K562 (cell line): ENCODE data around the gene ISG20L2. TPM values are rescaled to one million over a fixed set of nuclear protein-coding genes. Genes with fewer than 3 reads are reported as not detected.

Experiments used
- ATAC-seq: fragments of 200-7000 bp; cut with Tn5 transposase; 3 replicates; pipeline ENCODE4 v1.9.1; 2020; ENCODE audit warnings: moderate library complexity
- BruUV-seq: library from RNA; stranded (reverse); fragments of 400-500 nt; replicated peaks from 2 replicates; lab custom pipeline; 2021; lab: Mats Ljungman, UMichigan
- CTCF ChIA-PET: fragments of 300-600 bp; formaldehyde crosslinking; extraction: SDS; loops from one replicate; lab custom pipeline; 2021; ENCODE audit warnings: low intra/inter-chr PET ratio; lab: Yijun Ruan, JAX
- POLR2A ChIA-PET: fragments of 300-600, 350-650 bp; sonication (Branson Sonifier 250); formaldehyde crosslinking; extraction: SDS; loops from one replicate; lab custom pipeline; 2021; ENCODE audit warnings: antibody characterized with exemption, inconsistent platforms; lab: Yijun Ruan, JAX
- DNase-seq, 4 experiments: peaks; one replicate each; pipeline versions ENCODE4 v3.0.0 to v3.0.0-alpha.2; 2011 to 2018; ENCODE audit warnings: low spot score in 3 of 4, mixed read lengths in 3 of 4; ENCODE audit errors: extremely low read depth in 1 of 4
- FAIRE-seq: peaks from 2 replicates; lab custom pipeline; 2011; peaks lifted over from hg19 to GRCh38; lab: Jason Lieb, UNC
- H2AFZ ChIP-seq: 2 replicates; pipeline ENCODE4 v1.6.0; 2011; ENCODE audit warnings: low read depth, low read length, control low read depth, inconsistent platforms
- H3K27ac ChIP-seq: fragments of 200-600 bp; 3 replicates; pipeline ENCODE4 v1.8.0; 2011; ENCODE audit warnings: low read depth, mild to moderate bottlenecking, control low read depth, inconsistent platforms, low read length, moderate library complexity, mixed read lengths; ENCODE audit errors: extremely low read depth
- H3K27me3 ChIP-seq, 2 experiments: fragments of 300-600 bp in 1 of 2; 2 replicates in 1 of 2; 3 replicates in 1 of 2; pipeline versions ENCODE4 v1.6.0 to v1.8.0; 2011; ENCODE audit warnings: inconsistent platforms in 2 of 2, low read length in 2 of 2, mild to moderate bottlenecking in 1 of 2, mixed read lengths in 1 of 2, moderate library complexity in 1 of 2; ENCODE audit not compliant: control insufficient read depth in 2 of 2, insufficient read depth in 2 of 2
- H3K36me3 ChIP-seq: fragments of 300-600 bp; 3 replicates; pipeline ENCODE4 v1.8.0; 2011; ENCODE audit warnings: mild to moderate bottlenecking, low read length, inconsistent platforms; ENCODE audit not compliant: control insufficient read depth, insufficient read depth
- H3K4me1 ChIP-seq, 2 experiments: fragments of 200-600 bp in 1 of 2; replicated peaks in 1 of 2; 2 replicates in 1 of 2; 3 replicates in 1 of 2; pipeline versions ENCODE4 v1.5.1 to v1.8.0; 2011; ENCODE audit warnings: inconsistent platforms in 2 of 2, low read length in 2 of 2, mild to moderate bottlenecking in 1 of 2, mixed read lengths in 1 of 2, moderate library complexity in 1 of 2; ENCODE audit not compliant: control insufficient read depth in 2 of 2, insufficient read depth in 2 of 2
- H3K4me2 ChIP-seq: 2 replicates; pipeline ENCODE4 v1.6.1; 2011; ENCODE audit warnings: low read length, control low read depth, inconsistent platforms, mixed read lengths; ENCODE audit not compliant: insufficient read depth
- H3K4me3 ChIP-seq: fragments of 200-600 bp; sonication (generic), shearing (Covaris generic); 2 replicates; pipeline ENCODE4 v1.5.1; 2016; ENCODE audit warnings: control low read depth, inconsistent platforms
- H3K79me2 ChIP-seq: fragments of 200-600 bp; 3 replicates; pipeline ENCODE4 v1.8.0; 2011; ENCODE audit warnings: low read length, inconsistent platforms; ENCODE audit not compliant: control insufficient read depth, insufficient read depth
- H3K9ac ChIP-seq, 2 experiments: 2 replicates each; pipeline versions ENCODE4 v1.6.0 to v1.6.1; 2011; ENCODE audit warnings: low read depth in 2 of 2, low read length in 2 of 2, control low read depth in 1 of 2, inconsistent platforms in 1 of 2, mild to moderate bottlenecking in 1 of 2, mixed read lengths in 1 of 2; ENCODE audit not compliant: insufficient read depth in 1 of 2
- H3K9me1 ChIP-seq: one replicate; pipeline ENCODE4 v1.6.0; 2011; ENCODE audit warnings: inconsistent platforms, mild to moderate bottlenecking, low read length, moderate library complexity; ENCODE audit not compliant: control insufficient read depth, insufficient read depth
- H3K9me3 ChIP-seq: replicated peaks from 2 replicates; pipeline ENCODE4 v1.5.1; 2011; ENCODE audit warnings: low read depth, low read length, inconsistent platforms; ENCODE audit not compliant: control insufficient read depth, insufficient read depth
- H4K20me1 ChIP-seq: replicated peaks from 2 replicates; pipeline ENCODE4 v1.6.1; 2011; ENCODE audit warnings: low read length, inconsistent platforms, mixed read lengths; ENCODE audit not compliant: control insufficient read depth, insufficient read depth
- POLR2G ChIP-seq: fragments of 200-400 bp; formaldehyde crosslinking; IDR thresholded peaks from 2 replicates; pipeline ENCODE4 v1.6.1; 2017; ENCODE audit warnings: low read depth, mild to moderate bottlenecking, antibody characterized with exemption, low read length, moderate library complexity
- ZNF354B ChIP-seq: fragments of 250-450 bp; sonication (Bioruptor Pico); IDR thresholded peaks from 2 replicates; pipeline ENCODE4 v1.4.0; 2020
- WGBS: fragments of 100-300 bp; shearing (Covaris generic); methylation state at CpG from one replicate; pipeline ENCODE4 v1.1.6; 2016; ENCODE audit warnings: low coverage, mixed read lengths; ENCODE audit not compliant: insufficient coverage; ENCODE audit errors: missing lambda C conversion rate; 5-methylcytosine and 5-hydroxymethylcytosine counted together
- in situ Hi-C: fragments of 300-500 bp; cut with MboI; formaldehyde crosslinking; loops from 4 replicates; pipeline ENCODE4 v1.15.0; 2018; ENCODE audit warnings: inconsistent platforms, mixed read lengths
- intact Hi-C: fragments of 100-400 bp; cut with micrococcal nuclease; formaldehyde crosslinking; loops from 2 replicates; pipeline ENCODE4 v1.14.2; 2022
- polyA plus RNA-seq, 8 experiments: library from polyadenylated mRNA; depleted of rRNA in 4 of 8; stranded (reverse) in 5 of 8; unstranded in 3 of 8; fragments of >200 nt; fragmentation: Nextera tagmentation in 2 of 8; fragmentation: Illumina TruSeq in 1 of 8; extraction: Ambion mirVana in 2 of 8; extraction: Trizol in 1 of 8; gene quantifications; 2 replicates each; pipeline versions ENCODE4 v1.2.1 to v1.2.3, GENCODE V29; 2011 to 2014; ENCODE audit warnings: inconsistent platforms in 1 of 8, missing spikeins in 1 of 8
- total RNA-seq, 7 experiments: library from RNA; depleted of rRNA in 6 of 7; stranded (reverse); fragments of >200 nt in 6 of 7; fragmentation: Illumina TruSeq in 2 of 7; extraction: Trizol in 2 of 7; gene quantifications; 2 replicates each; pipeline versions ENCODE4 v1.2.1 to v1.2.3, GENCODE V29; 2011 to 2021; ENCODE audit warnings: low replicate concordance in 1 of 7
- TF ChIP-seq, protein P1 (sequence below), 2 experiments: IDR thresholded peaks in 1 of 2; conservative IDR thresholded peaks in 1 of 2; 2 replicates each; pipeline ENCODE4 v1.6.1; 2016; ENCODE audit warnings: low read depth in 2 of 2, mild to moderate bottlenecking in 1 of 2, missing compliant biosample characterization in 1 of 2, missing genetic modification characterization in 1 of 2, moderate library complexity in 1 of 2

ISG20L2 gene
- total and polyA plus RNA-seq, 9 of the 15 experiments (the other 6 are each of a cell fraction or from before 2014, with no cell fraction given): 21.3 to 130 (median 50.3) TPM

DNA sequence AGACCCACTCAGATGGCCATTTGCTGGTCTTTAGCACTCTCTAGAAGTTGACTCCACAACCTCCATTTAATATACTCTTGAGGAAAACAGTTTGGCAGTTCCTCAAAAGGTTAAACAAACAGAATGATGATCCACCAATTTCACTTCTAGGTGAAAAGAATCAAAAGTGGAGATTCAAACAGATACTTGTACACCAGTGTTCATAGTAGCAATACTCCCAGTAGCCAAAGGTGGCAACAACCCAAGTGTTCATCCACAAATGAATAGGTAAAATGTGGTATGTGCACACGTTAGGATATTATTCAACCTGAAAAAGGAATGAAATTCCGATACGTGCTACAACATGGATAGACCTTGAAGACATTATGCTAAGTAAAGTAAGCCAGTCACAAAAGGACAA is 45.0 kb upstream of the ISG20L2 start:
- Histone ChIP-seq H3K36me3 (peaks cover 57% of the 10 kb centered on the region), H3K9ac (peak overlapping the region; percentile 42 to 79; a peak in 2 of 4 replicates), H3K27ac (peak overlapping the region; percentile 58), H3K9me3 (no peaks in the 10 kb centered on the region), H3K27me3 (no peaks in the 10 kb centered on the region), H3K4me3 (no peak overlapping the region), H3K4me1 (peaks cover 26 to 43% of the 10 kb centered on the region in 2 experiments), H2AFZ (no peak overlapping the region), H3K4me2 (peak overlapping the region; percentile 79), H3K79me2 (peaks cover 92% of the 10 kb centered on the region), H4K20me1 (peaks cover 13% of the 10 kb centered on the region; the same call in 1 of the 2 replicates), H3K9me1 (no peaks in the 10 kb centered on the region)
- BruUV-seq: no TSS peak
- CTCF ChIA-PET: no interaction called here
- POLR2A ChIA-PET: interaction anchor here (1.0 to 1.5 kb wide), 3 partner anchors 8 to 132 kb away, joined by 3 to 4 read pairs (median 3); no protein-coding TSS in a partner anchor
- WGBS: 93% methylated on average over 3 of the region's 3 CpGs
- no peak for FAIRE-seq
- intact Hi-C loops: no loop called here
- ATAC-seq: 0 out of 3 replicates have a peak, but pooled peaks have one; percentile 16
- DNase-seq: no peak
- TF ChIP-seq POLR2G (no peak), ZNF354B (CRISPR knock-in tag) (no peak)
- TF ChIP-seq, protein P1, sequence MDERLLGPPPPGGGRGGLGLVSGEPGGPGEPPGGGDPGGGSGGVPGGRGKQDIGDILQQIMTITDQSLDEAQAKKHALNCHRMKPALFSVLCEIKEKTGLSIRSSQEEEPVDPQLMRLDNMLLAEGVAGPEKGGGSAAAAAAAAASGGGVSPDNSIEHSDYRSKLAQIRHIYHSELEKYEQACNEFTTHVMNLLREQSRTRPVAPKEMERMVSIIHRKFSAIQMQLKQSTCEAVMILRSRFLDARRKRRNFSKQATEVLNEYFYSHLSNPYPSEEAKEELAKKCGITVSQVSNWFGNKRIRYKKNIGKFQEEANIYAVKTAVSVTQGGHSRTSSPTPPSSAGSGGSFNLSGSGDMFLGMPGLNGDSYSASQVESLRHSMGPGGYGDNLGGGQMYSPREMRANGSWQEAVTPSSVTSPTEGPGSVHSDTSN (CRISPR knock-in tag; IDR thresholded peaks at IDR 0.05; ENCODE audit: low read depth): no peak
- TF ChIP-seq, protein P1 (tag; conservative IDR thresholded peaks at IDR 0.05; ENCODE audit: low read depth): no peak
- in situ Hi-C loops: no loop called here
